H9 (cell line): ENCODE measurements around the gene STK26. TPM values are rescaled to one million over a fixed set of nuclear protein-coding genes. Genes with fewer than 3 reads are reported as not detected.

ENCODE experiments used
- DNase-seq: peaks from one replicate; pipeline ENCODE4 v3.0.0-alpha.2; 2017
- H2AFZ ChIP-seq: one replicate; pipeline ENCODE4 v1.6.1; 2013; ENCODE audit warnings: mild to moderate bottlenecking, low read length, control low read depth, moderate library complexity
- H2AK5ac ChIP-seq: 2 replicates; pipeline ENCODE4 v1.6.1; 2013; ENCODE audit warnings: low read length, control low read depth, mixed read lengths; ENCODE audit not compliant: insufficient read length
- H2BK120ac ChIP-seq: one replicate; pipeline ENCODE4 v1.6.1; 2013; ENCODE audit warnings: low read depth, mild to moderate bottlenecking, low read length, control low read depth, inconsistent platforms; ENCODE audit not compliant: poor library complexity, severe bottlenecking
- H2BK12ac ChIP-seq: 2 replicates; pipeline ENCODE4 v1.6.1; 2013; ENCODE audit warnings: low read length, control low read depth, mixed read lengths, low read depth; ENCODE audit not compliant: insufficient read length
- H2BK15ac ChIP-seq: 2 replicates; pipeline ENCODE4 v1.6.1; 2013; ENCODE audit warnings: low read depth, low read length, control low read depth
- H2BK20ac ChIP-seq: one replicate; pipeline ENCODE4 v1.6.1; 2013; ENCODE audit warnings: low read depth, mild to moderate bottlenecking, low read length, control low read depth, inconsistent platforms; ENCODE audit not compliant: poor library complexity, severe bottlenecking
- H2BK5ac ChIP-seq: 2 replicates; pipeline ENCODE4 v1.6.1; 2013; ENCODE audit warnings: low read length, control low read depth, mixed read lengths; ENCODE audit not compliant: insufficient read length
- H3K14ac ChIP-seq: 2 replicates; pipeline ENCODE4 v1.6.1; 2013; ENCODE audit warnings: low read length, control low read depth; ENCODE audit not compliant: insufficient read depth
- H3K18ac ChIP-seq: 2 replicates; pipeline ENCODE4 v1.6.1; 2013; ENCODE audit warnings: low read depth, mild to moderate bottlenecking, mixed read lengths, low read length, control low read depth; ENCODE audit not compliant: insufficient read length
- H3K23ac ChIP-seq: 2 replicates; pipeline ENCODE4 v1.6.1; 2013; ENCODE audit warnings: low read length, control low read depth, mixed read lengths, low read depth; ENCODE audit not compliant: insufficient read length
- H3K23me2 ChIP-seq: 2 replicates; pipeline ENCODE4 v1.6.1; 2013; ENCODE audit warnings: low read depth, mild to moderate bottlenecking, mixed read lengths, low read length, control low read depth; ENCODE audit not compliant: insufficient read length, poor library complexity, severe bottlenecking
- H3K27ac ChIP-seq: 2 replicates; pipeline ENCODE4 v1.5.1; 2013; ENCODE audit warnings: low read length, control low read depth, mixed read lengths, low read depth; ENCODE audit not compliant: insufficient read length
- H3K27me3 ChIP-seq: 2 replicates; pipeline ENCODE4 v1.6.1; 2013; ENCODE audit warnings: low read length, control low read depth, inconsistent platforms; ENCODE audit not compliant: insufficient read depth
- H3K4ac ChIP-seq: 2 replicates; pipeline ENCODE4 v1.6.1; 2013; ENCODE audit warnings: low read depth, mild to moderate bottlenecking, control low read depth, inconsistent platforms, low read length, moderate library complexity
- H3K4me1 ChIP-seq: 2 replicates; pipeline ENCODE4 v1.6.1; 2013; ENCODE audit warnings: low read length, control low read depth, inconsistent platforms; ENCODE audit not compliant: insufficient read depth
- H3K4me2 ChIP-seq: 2 replicates; pipeline ENCODE4 v1.6.1; 2013; ENCODE audit warnings: low read length, control low read depth, mixed read lengths; ENCODE audit not compliant: insufficient read length, insufficient read depth
- H3K56ac ChIP-seq: 2 replicates; pipeline ENCODE4 v1.6.1; 2013; ENCODE audit warnings: low read depth, mild to moderate bottlenecking, mixed read lengths, low read length, control low read depth; ENCODE audit not compliant: insufficient read length
- H3K79me1 ChIP-seq: 2 replicates; pipeline ENCODE4 v1.6.1; 2013; ENCODE audit warnings: low read depth, mild to moderate bottlenecking, moderate library complexity, low read length, control low read depth, inconsistent platforms; ENCODE audit not compliant: insufficient read depth, poor library complexity, severe bottlenecking
- H3K79me2 ChIP-seq: 2 replicates; pipeline ENCODE4 v1.6.1; 2013; ENCODE audit warnings: low read length, control low read depth, inconsistent platforms; ENCODE audit not compliant: insufficient read depth
- H3K9ac ChIP-seq: 2 replicates; pipeline ENCODE4 v1.6.1; 2013; ENCODE audit warnings: low read length, control low read depth, mixed read lengths; ENCODE audit not compliant: insufficient read length; ENCODE audit errors: extremely low read depth
- H3K9me3 ChIP-seq: one replicate; pipeline ENCODE4 v1.6.1; 2013; ENCODE audit warnings: low read depth, low read length, inconsistent platforms; ENCODE audit not compliant: control insufficient read depth
- H3T11ph ChIP-seq: one replicate; pipeline ENCODE4 v1.6.1; 2013; ENCODE audit warnings: mild to moderate bottlenecking, low read length, control low read depth, inconsistent platforms
- H4K20me1 ChIP-seq: one replicate; pipeline ENCODE4 v1.6.1; 2013; ENCODE audit not compliant: control insufficient read depth, insufficient read length, insufficient read depth
- H4K5ac ChIP-seq: 2 replicates; pipeline ENCODE4 v1.6.1; 2013; ENCODE audit warnings: low read depth, mild to moderate bottlenecking, mixed read lengths, low read length, control low read depth; ENCODE audit not compliant: insufficient read length
- H4K8ac ChIP-seq: replicated peaks from 2 replicates; pipeline ENCODE4 v1.6.1; 2013; ENCODE audit warnings: low read length, control low read depth, mixed read lengths, low read depth; ENCODE audit not compliant: insufficient read length
- H4K91ac ChIP-seq: 2 replicates; pipeline ENCODE4 v1.6.1; 2013; ENCODE audit warnings: low read depth, mild to moderate bottlenecking, moderate library complexity, mixed read lengths, low read length, control low read depth; ENCODE audit not compliant: insufficient read length
- H3K27ac Mint-ChIP-seq, 3 experiments: 2 replicates in 2 of 3; 3 replicates in 1 of 3; pipeline ENCODE4 v1.8.0; 2020 to 2021; ENCODE audit warnings: mixed read lengths in 3 of 3, mild to moderate bottlenecking in 1 of 3, moderate library complexity in 1 of 3
- H3K27me3 Mint-ChIP-seq: 2 replicates; pipeline ENCODE4 v1.8.0; 2021; ENCODE audit warnings: low read depth, mild to moderate bottlenecking, moderate library complexity, mixed read lengths
- H3K36me3 Mint-ChIP-seq, 3 experiments: 2 replicates in 2 of 3; 3 replicates in 1 of 3; pipeline ENCODE4 v1.8.0; 2020 to 2021; ENCODE audit warnings: low read depth in 3 of 3, mixed read lengths in 3 of 3; ENCODE audit not compliant: insufficient read depth in 1 of 3
- H3K4me1 Mint-ChIP-seq, 2 experiments: 2 replicates each; pipeline ENCODE4 v1.8.0; 2020; ENCODE audit warnings: mixed read lengths in 2 of 2
- H3K4me3 Mint-ChIP-seq, 2 experiments: 2 replicates in 1 of 2; 3 replicates in 1 of 2; pipeline ENCODE4 v1.8.0; 2020 to 2021; ENCODE audit warnings: mild to moderate bottlenecking in 2 of 2, mixed read lengths in 2 of 2, moderate library complexity in 1 of 2
- H3K9me3 Mint-ChIP-seq, 2 experiments: 2 replicates in 1 of 2; 3 replicates in 1 of 2; pipeline ENCODE4 v1.8.0; 2020; ENCODE audit warnings: mild to moderate bottlenecking in 2 of 2, mixed read lengths in 2 of 2, moderate library complexity in 1 of 2
- WGBS: extraction: QIAGEN DNeasy Blood & Tissue Kit; methylation state at CpG from one replicate; pipeline ENCODE4 v1.1.7; 2013; ENCODE audit warnings: missing lambda C conversion rate, low lambda C conversion rate, mixed read lengths; ENCODE audit not compliant: insufficient read length; ENCODE audit errors: extremely low coverage; 5-methylcytosine and 5-hydroxymethylcytosine counted together
- total RNA-seq: library from RNA; stranded (reverse); gene quantifications from 2 replicates; pipeline ENCODE4 v1.2.1, GENCODE V29; 2021
- TF ChIP-seq, protein P1 (sequence below): fragments of 200-600 bp; sonication (generic); conservative IDR thresholded peaks from 3 replicates; pipeline ENCODE4 v1.8.0; 2021; ENCODE audit warnings: antibody characterized with exemption, mild to moderate bottlenecking

Gene STK26
- total RNA-seq, 1 experiment from 2014 or later = 99.2 TPM

DNA sequence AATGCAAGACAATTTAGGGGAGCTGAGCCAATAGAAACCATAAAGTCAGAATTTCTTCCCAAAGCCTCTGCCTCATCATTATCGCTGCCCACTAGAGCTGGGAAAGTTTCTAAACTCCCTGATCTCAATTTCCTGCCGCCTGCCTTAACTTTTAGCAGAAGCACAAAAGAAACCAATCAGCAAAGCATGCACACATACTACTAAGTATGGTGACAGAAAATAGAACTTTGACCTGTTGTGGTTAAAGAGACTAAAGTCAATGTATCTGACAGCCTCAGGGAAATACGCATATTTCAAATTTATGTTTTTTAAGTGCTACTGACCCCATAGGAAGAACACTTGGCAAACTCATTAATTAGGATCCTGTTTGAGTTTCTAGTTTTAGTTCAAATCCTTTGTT lies 10.1 kb downstream of the STK26 start:
- H2BK20ac ChIP-seq = no peak overlapping the region
- H3K9me3 Mint-ChIP-seq = no peaks in the 10 kb centered on the region
- no peaks in the 10 kb centered on the region for H3K27me3 ChIP-seq
- TF ChIP-seq, protein P1, sequence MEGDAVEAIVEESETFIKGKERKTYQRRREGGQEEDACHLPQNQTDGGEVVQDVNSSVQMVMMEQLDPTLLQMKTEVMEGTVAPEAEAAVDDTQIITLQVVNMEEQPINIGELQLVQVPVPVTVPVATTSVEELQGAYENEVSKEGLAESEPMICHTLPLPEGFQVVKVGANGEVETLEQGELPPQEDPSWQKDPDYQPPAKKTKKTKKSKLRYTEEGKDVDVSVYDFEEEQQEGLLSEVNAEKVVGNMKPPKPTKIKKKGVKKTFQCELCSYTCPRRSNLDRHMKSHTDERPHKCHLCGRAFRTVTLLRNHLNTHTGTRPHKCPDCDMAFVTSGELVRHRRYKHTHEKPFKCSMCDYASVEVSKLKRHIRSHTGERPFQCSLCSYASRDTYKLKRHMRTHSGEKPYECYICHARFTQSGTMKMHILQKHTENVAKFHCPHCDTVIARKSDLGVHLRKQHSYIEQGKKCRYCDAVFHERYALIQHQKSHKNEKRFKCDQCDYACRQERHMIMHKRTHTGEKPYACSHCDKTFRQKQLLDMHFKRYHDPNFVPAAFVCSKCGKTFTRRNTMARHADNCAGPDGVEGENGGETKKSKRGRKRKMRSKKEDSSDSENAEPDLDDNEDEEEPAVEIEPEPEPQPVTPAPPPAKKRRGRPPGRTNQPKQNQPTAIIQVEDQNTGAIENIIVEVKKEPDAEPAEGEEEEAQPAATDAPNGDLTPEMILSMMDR = no peak
- DNase-seq = no peak
- no peaks in the 10 kb centered on the region for H3K9me3 ChIP-seq
- H2BK120ac ChIP-seq = no peak overlapping the region
- no peak overlapping the region for H2BK15ac ChIP-seq
- H3K14ac ChIP-seq = no peak overlapping the region
- peaks cover 15% of the 10 kb centered on the region; the same call in 1 of the 2 replicates for H3K4me1 ChIP-seq
- H3K27ac Mint-ChIP-seq = no peak overlapping the region; a peak in 2 of 7 replicates
- peaks cover 0 to 11% (median 3%) of the 10 kb centered on the region in 3 experiments; a peak in 3 of 7 replicates for H3K36me3 Mint-ChIP-seq
- no peak overlapping the region for H3K4me2 ChIP-seq
- H3K4me1 Mint-ChIP-seq = peaks cover 58 to 68% of the 10 kb centered on the region in 2 experiments
- H2BK12ac ChIP-seq = no peak overlapping the region
- no peak overlapping the region for H2BK5ac ChIP-seq
- H3K18ac ChIP-seq = no peak overlapping the region
- no peak overlapping the region for H3K9ac ChIP-seq
- H3K79me2 ChIP-seq = peaks cover 43% of the 10 kb centered on the region
- H4K91ac ChIP-seq = no peak overlapping the region
- no peaks in the 10 kb centered on the region for H4K20me1 ChIP-seq
- H3K23ac ChIP-seq = no peak overlapping the region
- H3K27ac ChIP-seq = no peak overlapping the region
- no peak overlapping the region for H3K4me3 Mint-ChIP-seq
- H2AK5ac ChIP-seq = no peak overlapping the region
- no peak overlapping the region for H4K5ac ChIP-seq
- no peak overlapping the region for H4K8ac ChIP-seq
- H3K27me3 Mint-ChIP-seq = no peaks in the 10 kb centered on the region
- peaks cover 3% of the 10 kb centered on the region for H3K79me1 ChIP-seq
- H3K4ac ChIP-seq = no peak overlapping the region
- no peak overlapping the region for H3K56ac ChIP-seq
- H2AFZ ChIP-seq = no peak overlapping the region
- H3K23me2 ChIP-seq = no peaks in the 10 kb centered on the region
- no peak overlapping the region for H3T11ph ChIP-seq
- WGBS = no CpG with 5 or more reads among the region's 3 CpGs
